ENCODE results near the gene FZR1. TPM values are rescaled to one million over a fixed set of nuclear protein-coding genes. Genes with fewer than 3 reads are reported as not detected.
"Not testable (repeated sequence)": the region's sequence is repeated elsewhere in the genome, so short reads cannot be mapped to it uniquely, and the experiment has no call there.

The FZR1 gene
- total and polyA plus RNA-seq, 7 donors, result 12.8 to 25.8 (median 24.3) TPM

DNA sequence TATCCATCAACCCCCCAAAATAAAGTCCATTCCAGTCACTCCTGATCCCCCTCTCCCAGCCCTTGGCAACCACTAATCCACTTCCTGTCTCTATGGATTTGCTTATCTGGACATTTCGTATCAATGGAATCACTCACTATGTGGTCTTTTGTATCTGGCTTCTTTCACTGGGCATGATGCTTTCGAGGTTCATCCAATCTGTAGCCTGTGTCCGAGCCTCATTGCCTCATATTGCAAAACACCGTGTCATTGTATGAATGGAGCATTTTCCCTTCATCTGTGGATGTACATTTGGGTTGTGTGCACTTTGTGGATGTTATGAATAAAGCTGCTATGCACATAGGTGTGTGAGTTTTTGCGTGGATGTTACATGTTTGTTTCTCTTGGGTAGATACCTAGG is 1.4 kb upstream of the FZR1 start:
- intact Hi-C loops (cut with DNase I), result no loop called here

GRCh38 chr19:3506384-3507340 is 551 bp downstream of the FZR1 start:
- WGBS, 3 donors, result 1 to 3% (median 2%) methylated on average over 42 to 69 of the region's 69 CpGs
- Histone ChIP-seq H3K27ac (peak overlapping the region; percentile 90), H3K27me3 (ENCODE audit: insufficient read depth in 3 of 3, low read length in 2 of 3) (no peaks in the 10 kb centered on the region), H3K9me3 (no peaks in the 10 kb centered on the region), H3K4me1 (peaks cover 13% of the 10 kb centered on the region), H3K4me3 (peak overlapping the region; percentile 95), H3K36me3 (ENCODE audit: insufficient read depth in 1 of 2, low read depth in 1 of 2) (peaks cover 0 to 17% of the 10 kb centered on the region in 2 donors)
- TF ChIP-seq, protein P1, sequence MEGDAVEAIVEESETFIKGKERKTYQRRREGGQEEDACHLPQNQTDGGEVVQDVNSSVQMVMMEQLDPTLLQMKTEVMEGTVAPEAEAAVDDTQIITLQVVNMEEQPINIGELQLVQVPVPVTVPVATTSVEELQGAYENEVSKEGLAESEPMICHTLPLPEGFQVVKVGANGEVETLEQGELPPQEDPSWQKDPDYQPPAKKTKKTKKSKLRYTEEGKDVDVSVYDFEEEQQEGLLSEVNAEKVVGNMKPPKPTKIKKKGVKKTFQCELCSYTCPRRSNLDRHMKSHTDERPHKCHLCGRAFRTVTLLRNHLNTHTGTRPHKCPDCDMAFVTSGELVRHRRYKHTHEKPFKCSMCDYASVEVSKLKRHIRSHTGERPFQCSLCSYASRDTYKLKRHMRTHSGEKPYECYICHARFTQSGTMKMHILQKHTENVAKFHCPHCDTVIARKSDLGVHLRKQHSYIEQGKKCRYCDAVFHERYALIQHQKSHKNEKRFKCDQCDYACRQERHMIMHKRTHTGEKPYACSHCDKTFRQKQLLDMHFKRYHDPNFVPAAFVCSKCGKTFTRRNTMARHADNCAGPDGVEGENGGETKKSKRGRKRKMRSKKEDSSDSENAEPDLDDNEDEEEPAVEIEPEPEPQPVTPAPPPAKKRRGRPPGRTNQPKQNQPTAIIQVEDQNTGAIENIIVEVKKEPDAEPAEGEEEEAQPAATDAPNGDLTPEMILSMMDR (IDR thresholded peaks at IDR 0.05), result no peak
- ATAC-seq, result peak in 1 of 4 donors; percentile 3
- intact Hi-C loops (cut with DNase I), result no loop called here
- peak in 1 of 2 donors; percentile 71 for DNase-seq

More for the DNA sequence above, 1.4 kb upstream of the FZR1 start:
- TF ChIP-seq, protein P1 (IDR thresholded peaks at IDR 0.05), result no peak
- DNase-seq, result no peak
- Histone ChIP-seq H3K4me3 (no peak overlapping the region), H3K9me3 (no peaks in the 10 kb centered on the region), H3K4me1 (peaks cover 19% of the 10 kb centered on the region), H3K27me3 (ENCODE audit: insufficient read depth in 3 of 3, low read length in 2 of 3) (no peaks in the 10 kb centered on the region), H3K27ac (no peak overlapping the region), H3K36me3 (ENCODE audit: insufficient read depth in 1 of 2, low read depth in 1 of 2) (peaks cover 0 to 5% of the 10 kb centered on the region in 2 donors)
- WGBS, 3 donors, result 83 to 88% (median 87%) methylated on average over 5 of the region's 5 CpGs
- no peak for ATAC-seq

- H3K27ac ChIP-seq, result peak overlapping the region; percentile 41
- ATAC-seq, result no peak
Observed at GRCh38 chr19:3507371-3508120, 1.4 kb downstream of the FZR1 start.

DNA sequence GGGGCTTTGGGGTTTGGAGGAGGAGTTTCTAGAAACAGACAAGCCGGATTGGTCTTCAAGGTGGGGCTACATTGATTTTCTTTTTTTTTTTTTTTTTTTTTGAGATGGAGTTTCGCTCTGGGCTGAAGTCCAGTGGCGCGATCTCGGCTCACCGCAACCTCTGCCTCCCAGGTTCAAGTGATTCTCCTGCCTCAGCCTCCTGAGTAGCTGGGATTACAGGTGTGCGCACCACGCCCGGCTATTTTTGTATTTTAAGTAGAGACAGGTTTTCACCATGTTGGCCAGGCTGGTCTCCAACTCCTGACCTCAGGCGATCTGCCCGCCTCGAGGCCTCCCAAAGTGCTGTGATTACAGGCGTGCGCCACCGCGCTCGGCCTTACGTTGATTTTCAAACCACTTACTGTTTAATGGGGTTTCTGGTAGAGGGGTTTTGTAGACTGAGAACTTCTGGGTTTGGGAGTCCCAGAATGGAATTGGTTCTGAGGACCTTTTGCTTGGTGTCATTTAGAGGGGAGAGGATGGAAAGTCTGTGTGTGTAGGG is 2.1 kb downstream of the FZR1 start:
- intact Hi-C loops (cut with DNase I); H3K9me3 ChIP-seq; H3K27me3 ChIP-seq (ENCODE audit: insufficient read depth in 3 of 3, low read length in 2 of 3); ATAC-seq; H3K27ac ChIP-seq; DNase-seq; H3K4me3 ChIP-seq: not testable (repeated sequence)
- WGBS, 3 donors, result 93 to 96% (median 94%) methylated on average over 17 to 18 of the region's 18 CpGs
- Histone ChIP-seq H3K4me1 (peaks cover 19% of the 10 kb centered on the region), H3K36me3 (ENCODE audit: insufficient read depth in 1 of 2, low read depth in 1 of 2) (peaks cover 0 to 17% of the 10 kb centered on the region in 2 donors)

More at GRCh38 chr19:3507371-3508120, 1.4 kb downstream of the FZR1 start:
- WGBS, 3 donors, result 23 to 34% (median 28%) methylated on average over 31 of the region's 31 CpGs
- TF ChIP-seq, protein P1 (IDR thresholded peaks at IDR 0.05), result no peak
- intact Hi-C loops (cut with DNase I), result no loop called here
- peak overlapping the region; percentile 95 for H3K4me3 ChIP-seq
- no peaks in the 10 kb centered on the region for H3K27me3 ChIP-seq (ENCODE audit: insufficient read depth in 3 of 3, low read length in 2 of 3)
- no peak for DNase-seq
- H3K36me3 ChIP-seq (ENCODE audit: insufficient read depth in 1 of 2, low read depth in 1 of 2), result peaks cover 0 to 17% of the 10 kb centered on the region in 2 donors
- H3K4me1 ChIP-seq, result peaks cover 13% of the 10 kb centered on the region
- no peaks in the 10 kb centered on the region for H3K9me3 ChIP-seq
